GM18519 (cell line): ENCODE results near the gene DIP2B.
A peak's percentile ranks its signal among the peaks of the same experiment; 100 is the strongest.
"Not testable (repeated sequence)": the region's sequence is repeated elsewhere in the genome, so short reads cannot be mapped to it uniquely, and the experiment has no call there.

ENCODE experiments used
- ATAC-seq: cut with Tn5 transposase; IDR thresholded peaks from one replicate; pipeline ENCODE4 v1.9.1; 2021; ENCODE audit warnings: mild to moderate bottlenecking, moderate library complexity; ENCODE audit not compliant: unreplicated experiment, low FRiP score

Gene DIP2B

GRCh38 chr12:50763639-50764285, 259.0 kb downstream of the DIP2B start, which contains the start of gene ATF1:
Gene ATF1, plus strand, starts transcription at chr12:50764101. Its CDS starts 16,045 bp downstream, at chr12:50780146.
- peak; percentile 71 for ATAC-seq

- ATAC-seq = no peak
Observed at GRCh38 chr12:50764286-50765094, 259.7 kb downstream of the DIP2B start.

GRCh38 chr12:50765095-50765911, 260.5 kb downstream of the DIP2B start:
- no peak for ATAC-seq

- ATAC-seq = no peak
Observed at GRCh38 chr12:50768391-50768790, 263.6 kb downstream of the DIP2B start.

GRCh38 chr12:50768813-50769212, 264.0 kb downstream of the DIP2B start:
- ATAC-seq = not testable (repeated sequence)

GRCh38 chr12:50771409-50771808, 266.6 kb downstream of the DIP2B start:
- no peak for ATAC-seq

- ATAC-seq = no peak
Observed at GRCh38 chr12:50772470-50772869, 267.7 kb downstream of the DIP2B start.

GRCh38 chr12:50772877-50773276, 268.1 kb downstream of the DIP2B start:
- ATAC-seq = no peak

GRCh38 chr12:50775251-50775650, 270.5 kb downstream of the DIP2B start:
- no peak for ATAC-seq

GRCh38 chr12:50776749-50777728, 272.3 kb downstream of the DIP2B start:
- ATAC-seq = no peak

GRCh38 chr12:50778663-50779590, 274.1 kb downstream of the DIP2B start:
- ATAC-seq = no peak

GRCh38 chr12:50780013-50780412, 275.2 kb downstream of the DIP2B start:
- no peak for ATAC-seq

- no peak for ATAC-seq
Observed at GRCh38 chr12:50784501-50784900, 279.7 kb downstream of the DIP2B start.

- no peak for ATAC-seq
Observed at GRCh38 chr12:50785406-50786001, 280.7 kb downstream of the DIP2B start.

- no peak for ATAC-seq
Observed at GRCh38 chr12:50786498-50787231, 281.9 kb downstream of the DIP2B start.

- ATAC-seq = no peak
Observed at GRCh38 chr12:50787618-50788017, 282.8 kb downstream of the DIP2B start.

- no peak for ATAC-seq
Observed at GRCh38 chr12:50788561-50788960, 283.8 kb downstream of the DIP2B start.

GRCh38 chr12:50790081-50790480, 285.3 kb downstream of the DIP2B start:
- ATAC-seq = no peak
